GM19372 (cell line): ENCODE measurements around the gene TMEM115.

Experiments
- ATAC-seq: cut with Tn5 transposase; IDR thresholded peaks from one replicate; pipeline ENCODE4 v1.9.1; 2021; ENCODE audit warnings: mild to moderate bottlenecking, low read depth, moderate library complexity; ENCODE audit not compliant: unreplicated experiment

The TMEM115 gene

GRCh38 chr3:50378757-50379156 lies 19.4 kb upstream of the TMEM115 start:
- no peak for ATAC-seq

DNA sequence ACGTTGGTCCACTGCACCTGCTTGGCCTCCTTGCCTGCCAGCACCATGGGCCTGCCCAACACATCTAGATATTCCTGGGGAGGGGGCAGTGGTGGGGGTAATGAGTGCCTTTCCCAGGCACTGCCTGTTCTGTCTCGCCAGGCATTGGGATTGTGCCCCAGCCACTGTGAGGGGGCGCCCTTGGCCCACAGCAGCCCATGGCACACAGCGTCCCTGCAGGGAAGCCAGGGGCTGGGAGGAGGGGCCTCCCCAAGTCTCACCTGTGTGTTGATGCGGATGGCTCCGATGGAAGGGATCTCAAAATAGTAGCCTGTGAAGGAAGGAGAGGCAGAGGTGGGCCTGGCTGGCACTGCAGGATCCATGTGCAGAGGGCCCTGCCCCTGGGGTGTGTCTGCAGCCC lies 18.7 kb upstream of the TMEM115 start:
- ATAC-seq = no peak

- no peak for ATAC-seq
These were observed 16.1 kb upstream of the TMEM115 start for GRCh38 chr3:50375258-50375931.

- no peak for ATAC-seq
These were observed 15.3 kb upstream of the TMEM115 start for GRCh38 chr3:50374363-50375257.

GRCh38 chr3:50373146-50374051 lies 14.1 kb upstream of the TMEM115 start:
- ATAC-seq = no peak

DNA sequence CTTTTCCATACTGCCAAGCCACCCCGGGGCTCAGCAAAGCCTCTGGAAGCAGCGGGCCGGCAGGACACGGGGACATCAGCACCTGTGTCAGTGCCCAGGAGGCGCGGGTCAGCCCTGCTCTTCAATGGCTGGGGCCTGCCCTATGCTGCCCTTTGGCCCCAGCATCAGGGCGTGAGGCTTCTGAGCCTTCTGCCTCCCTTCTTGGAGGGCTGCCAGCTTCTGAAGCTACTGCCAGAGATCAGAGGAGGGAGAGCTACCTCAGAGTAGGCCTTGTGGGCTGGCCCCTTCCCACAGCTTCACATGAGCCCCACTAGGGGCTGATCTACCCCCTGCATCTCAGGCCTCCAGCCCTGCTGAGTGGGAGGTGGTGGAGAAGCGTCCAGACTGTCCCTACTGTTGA lies 13.0 kb upstream of the TMEM115 start:
- no peak for ATAC-seq

- no peak for ATAC-seq
These were observed 11.9 kb upstream of the TMEM115 start for GRCh38 chr3:50371133-50371685.

DNA sequence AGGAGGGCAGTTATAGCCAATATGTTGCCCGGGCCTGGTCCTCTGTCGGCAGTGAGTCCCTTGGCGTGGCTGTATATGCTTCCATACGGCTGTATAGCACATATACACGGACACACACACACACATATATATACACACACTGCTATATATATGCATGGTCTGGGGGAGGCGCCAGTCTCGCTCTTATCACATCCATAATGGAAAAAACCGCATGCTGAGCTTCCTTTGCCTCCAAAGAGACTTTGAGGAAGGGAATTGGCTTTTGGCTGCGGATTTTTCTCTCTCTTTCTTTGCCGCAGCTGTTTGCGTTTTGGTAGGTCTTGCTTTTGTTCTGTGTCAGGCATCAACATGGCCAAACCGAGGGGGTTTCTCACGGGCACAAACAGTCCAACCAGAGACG lies 11.3 kb upstream of the TMEM115 start:
- no peak for ATAC-seq

DNA sequence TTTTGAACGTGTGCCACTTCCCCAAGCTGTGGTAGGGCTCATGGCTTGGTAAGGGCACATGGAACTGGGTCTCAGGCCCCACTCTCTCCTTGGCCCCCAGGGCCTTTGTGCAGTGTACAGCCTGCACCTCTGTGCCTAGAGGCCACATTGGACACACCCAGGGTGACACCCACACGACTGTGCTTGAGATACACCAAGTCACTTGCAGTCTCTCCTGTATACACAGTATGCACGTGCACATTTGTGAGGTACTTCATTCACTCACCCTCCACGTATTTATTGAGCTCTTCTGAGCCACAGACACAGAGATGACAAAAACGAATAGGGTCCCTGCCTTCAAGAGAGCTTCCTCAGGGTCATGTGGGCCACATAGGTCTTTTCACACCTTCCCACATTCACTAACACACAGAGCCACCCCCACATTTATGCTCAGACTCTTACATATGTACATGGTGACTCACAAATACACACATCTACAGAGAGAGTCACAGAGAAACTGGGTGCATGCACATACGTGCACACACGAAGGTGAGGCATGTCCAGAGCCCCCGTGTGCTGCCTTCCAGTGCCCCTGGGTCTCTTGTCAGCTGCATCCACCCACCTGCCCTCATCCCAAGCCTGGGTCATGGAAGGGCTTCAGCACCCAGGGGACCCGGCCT lies 9.8 kb upstream of the TMEM115 start:
- ATAC-seq = no peak

DNA sequence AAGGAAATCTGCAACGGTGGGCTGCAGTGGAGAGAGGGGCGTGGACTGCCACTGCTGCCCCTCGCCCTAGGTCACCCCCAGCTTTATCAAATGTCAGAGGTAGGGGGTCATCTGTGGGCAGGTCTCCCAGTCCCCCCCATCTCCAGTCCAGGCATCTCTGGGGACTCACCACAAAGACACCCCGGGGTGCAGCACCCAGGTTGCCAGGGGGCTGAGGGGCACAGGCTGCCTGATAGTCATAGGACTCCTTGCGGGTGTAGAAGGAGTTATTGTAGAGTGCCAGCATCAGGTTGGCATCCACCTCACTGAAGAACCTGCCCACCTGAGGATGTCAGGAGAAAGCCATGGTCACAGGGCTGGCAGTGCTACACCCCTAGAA lies 6.5 kb upstream of the TMEM115 start:
- ATAC-seq = no peak

- peak; percentile 88 for ATAC-seq
These were observed 5.9 kb upstream of the TMEM115 start for GRCh38 chr3:50365080-50365841.

DNA sequence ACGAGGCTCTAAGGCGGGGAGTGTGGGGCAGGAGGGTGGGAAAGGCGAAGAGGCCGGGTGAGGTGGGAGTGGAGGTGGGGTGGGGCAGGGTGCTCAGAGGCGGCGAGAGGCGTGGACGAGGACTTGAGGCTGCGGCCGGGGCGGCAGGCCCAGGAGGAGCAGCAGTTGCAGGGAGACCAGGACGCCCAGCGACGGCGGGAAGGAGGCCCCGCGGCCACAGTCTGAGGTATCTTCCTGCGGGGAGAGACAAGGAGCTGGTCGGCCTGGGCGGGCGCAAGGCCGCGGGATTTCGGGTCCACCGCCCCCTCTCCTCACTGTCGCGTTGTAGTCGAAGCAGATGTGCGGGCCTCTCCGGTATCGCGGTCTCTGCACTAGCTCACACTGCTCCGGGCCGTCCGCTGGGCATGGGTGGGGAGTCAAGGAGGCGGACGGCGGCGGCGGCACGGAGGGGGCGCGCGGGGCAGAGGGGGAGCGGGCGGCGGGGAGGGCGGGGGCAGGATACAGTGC lies 5.3 kb upstream of the TMEM115 start:
- ATAC-seq = no peak

- ATAC-seq = peak; percentile 17
These were observed 414 bp upstream of the TMEM115 start for GRCh38 chr3:50359760-50360110.

- no peak for ATAC-seq
These were observed 888 bp downstream of the TMEM115 start for GRCh38 chr3:50358355-50358910.

GRCh38 chr3:50357481-50357880 lies 1.8 kb downstream of the TMEM115 start:
- no peak for ATAC-seq

- no peak for ATAC-seq
These were observed 2.8 kb downstream of the TMEM115 start for GRCh38 chr3:50356553-50356952.

GRCh38 chr3:50355829-50356552 lies 3.3 kb downstream of the TMEM115 start:
- no peak for ATAC-seq

DNA sequence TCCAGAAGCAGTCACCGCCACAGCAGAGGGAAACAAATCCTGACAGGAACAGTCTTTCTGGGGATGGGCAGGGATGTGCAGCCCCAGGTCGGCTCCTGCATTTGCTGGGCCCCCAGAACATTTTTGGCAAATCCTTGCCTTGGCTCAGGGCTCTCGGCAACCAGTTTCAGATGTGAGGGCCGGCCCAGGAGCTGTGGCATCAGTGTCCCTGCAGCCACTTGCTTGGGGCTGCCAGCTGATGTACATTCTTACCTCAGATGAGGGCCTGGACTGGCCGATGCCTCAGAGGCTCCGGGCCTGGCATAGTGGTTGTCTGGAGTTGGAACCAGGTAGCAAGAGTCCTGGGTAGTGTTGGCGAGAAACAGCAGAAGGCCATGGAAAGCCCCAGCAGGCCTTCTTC lies 4.5 kb downstream of the TMEM115 start:
- ATAC-seq = no peak
